SIG-M5 treated with dmso at 0.1 percent for 504 hours (cell line): ENCODE measurements around the gene RARRES1.

Source experiments
- DNase-seq: peaks from one replicate; lab custom pipeline; 2025; ENCODE audit not compliant: unreplicated experiment; lab: John Stamatoyannopoulos, UW

Gene RARRES1

DNA sequence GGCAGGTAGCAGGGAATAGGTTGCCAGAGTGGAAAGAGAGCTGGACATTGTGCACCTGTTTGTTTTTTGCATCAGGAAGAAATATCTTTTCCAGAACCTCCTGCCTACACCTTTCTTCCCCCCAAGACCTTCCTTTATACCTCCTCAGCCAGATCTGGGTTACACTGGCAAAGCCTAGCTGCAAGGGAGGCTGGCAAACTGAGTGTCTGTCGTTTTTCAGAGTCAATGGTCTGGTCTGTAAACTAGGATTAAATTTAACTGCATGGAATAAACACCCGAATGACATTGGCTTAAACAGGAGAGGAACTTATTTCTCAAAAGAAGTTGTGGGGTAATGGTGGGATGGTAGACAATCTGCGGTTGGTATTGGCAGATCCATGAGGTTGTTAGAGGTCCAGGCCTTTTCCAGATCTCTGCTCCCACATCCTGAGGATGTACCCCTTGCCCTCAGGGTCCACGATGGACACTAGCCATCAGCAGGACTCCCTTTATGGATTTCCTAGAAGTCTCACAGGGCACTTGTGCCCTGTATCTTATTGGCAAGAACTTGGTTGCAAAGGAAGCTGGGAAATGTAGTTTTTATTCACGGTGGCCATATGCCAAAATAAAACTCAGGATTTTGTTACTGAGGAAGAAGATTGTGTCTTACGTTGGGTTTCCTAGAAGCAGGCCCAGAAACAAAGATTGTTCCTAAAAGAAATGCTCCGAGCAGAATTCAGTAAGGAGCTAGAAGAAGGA lies 3.2 kb upstream of the RARRES1 start:
- no peak for DNase-seq

DNA sequence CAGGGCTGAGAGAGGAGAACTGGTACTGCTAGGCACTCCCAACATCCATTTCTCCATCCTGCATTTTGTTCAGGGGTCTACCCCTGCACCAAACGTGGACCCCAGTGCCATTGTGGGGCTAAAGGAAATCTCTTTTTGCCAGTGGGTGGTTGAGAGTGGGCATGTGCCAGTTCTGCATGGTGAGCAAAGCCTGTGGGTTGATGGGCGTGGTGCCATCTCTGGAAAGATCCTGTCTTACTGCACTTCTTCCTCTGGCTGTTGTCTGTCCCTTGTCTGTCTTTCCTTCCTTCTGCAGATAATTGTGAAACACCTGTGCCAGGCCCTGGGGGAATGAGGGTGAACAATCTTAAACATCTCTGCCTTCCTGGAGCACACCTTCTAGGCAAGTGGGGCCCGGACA lies 1.4 kb upstream of the RARRES1 start:
- DNase-seq, result no peak

DNA sequence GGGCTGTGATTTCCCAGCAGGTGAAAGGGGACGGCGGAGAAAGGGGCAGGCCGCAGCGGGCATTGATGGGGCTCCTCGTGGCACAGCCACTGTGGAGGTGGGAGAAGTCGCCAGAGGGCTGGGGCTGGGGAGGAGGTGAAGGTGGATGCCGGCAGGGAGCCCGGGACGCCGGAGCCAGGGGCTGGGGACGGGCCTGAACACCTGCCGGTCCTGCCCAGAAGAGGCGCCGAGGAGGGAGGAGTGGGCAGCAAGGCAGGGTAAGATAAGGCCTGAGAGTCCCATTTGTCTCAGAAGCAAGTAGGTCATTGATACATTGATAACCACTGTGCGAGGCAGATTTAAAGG lies 571 bp upstream of the RARRES1 start:
- DNase-seq, result no peak

DNA sequence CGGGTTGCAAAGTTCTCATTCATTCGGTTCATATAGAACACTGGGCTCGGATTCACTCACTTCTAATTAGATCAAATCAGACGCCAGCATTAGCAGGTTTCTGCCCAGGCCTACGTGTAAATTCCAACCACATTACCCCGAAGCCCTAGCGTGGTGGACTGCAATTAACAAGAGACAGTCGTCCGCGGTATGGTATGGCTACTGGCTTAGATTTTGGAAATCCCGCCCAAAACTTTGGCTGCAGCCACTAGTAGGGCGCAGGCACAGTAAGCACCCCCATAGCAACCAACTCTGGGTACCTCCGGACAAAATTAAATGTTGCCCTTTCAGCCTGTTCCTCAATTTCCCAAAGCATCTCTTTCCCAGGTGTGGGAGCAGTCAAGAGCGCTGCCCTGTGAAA lies 771 bp downstream of the RARRES1 start:
- no peak for DNase-seq

DNA sequence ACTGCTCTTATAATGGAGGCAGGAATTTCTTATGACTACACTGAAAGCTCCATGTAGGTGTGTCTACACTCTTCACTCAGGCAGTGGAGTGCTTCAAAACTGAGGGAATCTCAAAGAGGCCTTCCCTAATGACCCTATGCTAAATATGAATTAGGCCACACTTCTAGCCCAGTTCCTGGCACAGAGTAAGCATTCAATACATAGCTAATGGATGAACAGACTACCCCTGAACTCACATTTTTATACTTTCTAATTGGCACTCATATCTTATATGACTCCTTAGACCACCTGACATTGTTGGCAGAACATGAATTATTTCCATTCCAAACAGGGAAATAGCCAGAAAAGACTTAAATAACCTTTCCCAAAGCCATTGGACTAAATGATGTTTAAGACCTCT lies 3.4 kb downstream of the RARRES1 start:
- no peak for DNase-seq

DNA sequence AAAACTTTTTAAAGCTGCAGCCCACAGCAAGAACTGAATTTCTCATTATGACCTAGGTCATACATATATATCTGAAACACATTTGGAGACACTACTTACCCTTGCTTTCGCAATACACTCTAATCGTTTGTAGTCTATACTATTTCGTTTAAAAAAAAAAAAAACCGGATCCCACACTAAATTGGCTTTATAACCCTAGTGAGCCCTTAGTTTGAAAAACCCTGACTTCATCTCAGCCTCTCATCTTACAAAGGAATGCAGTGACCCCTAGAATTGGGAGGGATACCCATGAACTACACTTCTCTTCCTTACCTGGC lies 4.2 kb downstream of the RARRES1 start:
- DNase-seq, result no peak

DNA sequence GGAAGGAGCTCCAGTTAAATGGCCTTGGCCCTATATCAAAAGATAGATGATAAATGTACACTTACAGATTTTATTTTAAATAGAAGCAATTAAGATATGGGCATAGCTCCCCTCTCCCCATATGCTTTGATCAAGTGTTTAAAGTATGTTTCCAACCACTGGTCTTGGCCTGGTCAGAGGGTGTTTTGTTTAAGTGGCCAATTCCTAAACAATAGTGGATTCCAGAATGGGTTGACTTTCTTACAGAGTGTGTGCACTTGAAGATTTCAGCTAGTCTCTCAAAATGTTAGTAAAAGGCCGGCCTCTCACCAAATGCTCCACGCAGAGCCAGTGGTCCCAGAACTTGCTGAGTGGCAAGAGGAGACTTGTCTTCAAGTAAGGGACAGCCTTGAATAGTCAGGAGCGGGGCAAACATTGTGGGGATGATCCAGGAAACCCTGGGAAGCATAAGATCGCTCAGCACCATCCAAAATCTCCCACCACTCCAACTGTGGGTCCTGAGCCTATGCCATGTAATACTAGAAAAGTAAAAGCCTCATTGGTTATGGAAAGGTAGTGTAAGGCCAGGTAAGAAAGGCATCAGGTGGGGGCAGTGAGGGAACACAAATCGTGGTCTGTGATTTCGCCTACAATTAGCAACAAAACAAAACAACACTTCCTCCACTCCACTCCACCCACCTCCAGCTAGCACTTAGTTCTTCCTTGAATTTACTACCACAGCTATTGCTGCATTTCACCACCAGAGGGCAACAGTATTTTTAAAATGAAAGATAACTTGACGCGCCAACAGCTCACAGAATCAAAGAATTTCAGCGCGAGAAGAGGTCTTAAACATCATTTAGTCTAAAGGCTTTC lies 4.8 kb downstream of the RARRES1 start:
- DNase-seq, result peak; percentile 79

DNA sequence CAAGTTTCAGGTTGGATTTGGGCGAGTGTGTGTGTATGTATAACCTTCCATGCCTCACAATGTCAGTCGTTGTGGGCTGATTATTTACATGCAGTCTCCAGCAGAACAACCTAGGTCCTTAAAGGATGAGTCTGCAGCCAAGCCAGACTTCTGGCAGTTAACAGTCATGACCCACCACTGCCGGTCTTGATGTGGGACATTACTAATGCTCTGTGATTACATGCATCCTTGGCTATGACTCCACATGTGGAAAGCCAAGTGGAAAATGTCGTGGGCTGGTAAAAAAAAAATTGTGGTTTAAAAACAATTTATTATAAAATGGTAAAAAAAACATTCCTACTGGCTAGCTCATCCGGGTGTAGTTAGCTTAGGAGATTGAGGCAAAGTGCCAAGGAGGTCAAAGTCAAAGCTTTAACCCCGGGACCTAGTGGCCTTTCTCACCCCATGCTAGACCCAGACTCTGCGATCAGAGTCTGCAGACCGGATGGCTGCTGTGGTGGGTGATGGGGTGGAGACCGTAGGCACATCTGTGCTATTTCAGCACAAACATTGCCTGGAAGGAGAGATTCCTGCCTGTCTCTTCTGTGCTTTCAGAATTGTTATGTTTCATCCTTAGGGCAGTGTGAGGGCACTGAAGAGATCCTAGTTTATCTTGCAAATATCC lies 6.8 kb downstream of the RARRES1 start:
- no peak for DNase-seq

DNA sequence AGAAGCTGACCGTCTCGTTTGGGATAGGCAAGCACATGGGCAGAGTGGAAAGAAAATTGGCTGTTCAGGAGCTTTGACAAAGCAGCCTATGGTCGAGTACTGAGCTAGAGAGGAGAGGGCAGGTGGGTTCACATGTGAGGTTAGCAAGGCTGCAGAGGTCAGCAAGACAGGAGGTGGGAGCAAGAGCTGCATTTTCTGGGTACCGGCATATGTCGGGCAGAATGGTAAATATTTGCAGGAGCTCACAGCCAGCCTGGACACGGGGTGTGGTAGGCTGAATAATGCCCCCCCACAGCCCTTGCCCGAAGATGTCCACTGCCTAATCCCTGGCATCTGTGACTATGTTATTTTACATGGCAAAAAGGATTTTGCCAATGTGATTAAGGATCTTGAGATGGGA lies 8.3 kb downstream of the RARRES1 start:
- no peak for DNase-seq

DNA sequence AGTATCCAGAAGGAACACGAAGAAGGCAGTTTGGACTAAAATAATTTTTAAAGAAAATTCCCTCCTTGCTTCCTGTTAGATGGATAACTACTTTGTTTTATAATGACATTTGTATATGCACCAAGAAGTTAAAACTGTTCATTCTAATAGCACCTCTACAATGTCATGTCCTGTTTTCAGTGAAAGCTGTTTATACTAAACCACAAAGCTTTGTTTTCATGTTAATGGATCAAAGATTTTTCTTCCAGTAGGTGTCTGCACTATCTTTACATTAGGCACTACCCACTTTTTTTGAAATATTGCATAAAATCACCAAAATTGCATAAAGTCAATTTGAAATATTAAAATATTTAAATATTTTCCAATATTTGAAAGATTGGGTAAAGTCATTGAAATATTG lies 10.1 kb downstream of the RARRES1 start:
- no peak for DNase-seq

DNA sequence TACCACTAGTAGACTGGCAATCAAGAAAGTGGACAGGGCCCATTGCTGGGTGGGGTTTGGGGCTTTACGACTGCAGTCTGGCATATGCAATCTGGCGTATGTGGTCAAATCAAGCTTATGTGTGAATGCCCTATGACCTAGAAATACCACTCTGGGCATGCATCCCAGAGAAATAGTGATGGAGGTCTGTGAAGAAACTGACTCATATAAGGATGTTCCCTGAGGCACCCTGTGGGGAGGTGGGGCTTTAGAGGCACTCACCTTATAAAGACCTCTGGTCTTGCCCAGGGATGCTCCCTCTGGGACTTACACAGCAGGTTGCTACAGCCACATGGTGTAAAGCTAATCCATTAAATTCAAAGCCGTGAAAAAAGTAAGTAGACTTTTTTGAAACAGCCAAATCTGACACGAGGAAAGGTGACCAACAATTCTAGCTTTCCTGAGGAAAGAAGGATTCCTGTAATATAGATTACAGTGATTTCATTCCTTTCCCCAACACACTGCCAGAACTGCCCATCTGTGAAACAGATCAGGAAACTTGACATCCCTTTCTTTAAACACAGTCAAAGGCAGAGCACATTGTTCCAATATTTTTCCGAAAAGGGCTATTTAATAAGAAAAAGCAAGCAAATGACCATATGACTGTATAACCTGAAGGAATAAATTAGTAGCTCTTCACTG lies 13.6 kb downstream of the RARRES1 start:
- DNase-seq, result no peak

DNA sequence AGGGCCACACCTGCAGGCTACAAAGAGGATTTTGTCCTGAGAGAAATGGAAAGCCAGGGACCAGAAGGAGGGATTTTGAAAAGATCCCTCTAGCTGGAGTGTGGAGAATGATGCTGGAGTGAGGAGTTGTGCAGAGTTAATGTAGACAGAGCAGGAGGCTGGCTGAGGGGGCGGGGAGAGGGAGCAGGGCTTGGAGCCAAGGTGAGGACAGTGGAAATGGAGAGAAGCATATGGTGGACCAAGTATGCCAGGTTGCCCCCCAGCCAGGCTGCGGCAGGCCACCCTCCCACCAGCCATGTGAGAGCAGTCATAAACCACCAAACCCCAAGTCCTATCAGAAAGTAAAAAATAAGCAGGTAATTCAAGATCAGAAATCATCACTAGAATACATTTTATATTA lies 14.7 kb downstream of the RARRES1 start:
- DNase-seq, result no peak

DNA sequence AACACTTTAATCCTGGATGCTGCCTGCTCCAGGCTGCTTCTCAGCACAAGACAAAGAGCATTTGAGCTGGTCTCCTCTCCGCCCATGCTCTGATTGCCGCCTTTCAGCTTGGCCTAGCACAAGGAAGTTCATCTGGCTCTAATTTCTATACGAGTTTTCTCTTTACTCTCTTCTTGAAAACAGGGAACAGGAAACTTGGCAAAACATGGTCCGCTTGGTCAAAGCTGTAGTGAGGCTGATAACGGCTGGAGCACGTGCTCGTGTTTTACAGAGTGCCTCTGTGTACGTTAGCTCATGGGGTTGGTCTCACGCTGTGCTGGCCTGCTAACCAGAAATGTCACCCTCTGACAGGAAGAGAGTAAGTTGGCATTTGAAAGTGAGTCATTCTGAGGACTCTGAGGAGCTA lies 19.2 kb downstream of the RARRES1 start:
- DNase-seq, result no peak

DNA sequence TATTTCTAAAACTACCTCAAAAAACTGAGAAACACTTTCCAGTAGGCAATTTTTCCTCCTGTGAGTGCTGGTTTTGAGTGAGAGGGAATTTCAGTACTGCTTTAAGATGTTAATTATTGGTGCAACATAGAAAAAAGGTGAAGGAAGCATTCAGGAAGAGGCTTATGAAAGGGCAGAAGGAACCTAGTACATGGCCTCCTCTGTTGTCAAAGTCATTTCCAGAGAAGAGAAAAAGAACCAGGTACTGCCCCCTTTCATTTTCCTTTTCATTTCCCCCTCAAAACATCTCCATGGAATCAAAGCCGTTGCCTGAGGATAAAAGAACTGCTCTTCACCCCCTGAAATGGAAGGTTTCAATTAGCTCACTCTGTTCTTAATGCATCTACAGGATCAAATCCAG lies 19.8 kb downstream of the RARRES1 start:
- DNase-seq, result no peak

DNA sequence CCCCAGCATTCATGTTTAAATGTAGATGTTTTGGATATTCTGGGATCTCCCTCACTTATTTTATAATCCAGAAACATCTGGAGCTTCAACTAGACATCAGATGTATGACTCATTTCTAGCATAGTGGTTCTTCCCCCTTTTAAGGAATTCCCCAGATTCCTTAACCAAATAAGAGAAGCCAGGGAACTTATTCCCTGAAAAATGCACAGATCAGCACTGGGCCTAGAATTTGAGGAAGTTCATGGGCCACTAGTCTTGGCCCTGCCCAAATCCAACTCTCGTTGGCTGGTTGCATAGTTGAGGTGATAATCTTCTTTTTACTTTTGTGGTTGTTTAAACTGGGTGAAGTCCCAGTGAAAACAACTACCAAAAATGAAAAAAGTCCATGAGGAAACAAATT lies 20.4 kb downstream of the RARRES1 start:
- no peak for DNase-seq

DNA sequence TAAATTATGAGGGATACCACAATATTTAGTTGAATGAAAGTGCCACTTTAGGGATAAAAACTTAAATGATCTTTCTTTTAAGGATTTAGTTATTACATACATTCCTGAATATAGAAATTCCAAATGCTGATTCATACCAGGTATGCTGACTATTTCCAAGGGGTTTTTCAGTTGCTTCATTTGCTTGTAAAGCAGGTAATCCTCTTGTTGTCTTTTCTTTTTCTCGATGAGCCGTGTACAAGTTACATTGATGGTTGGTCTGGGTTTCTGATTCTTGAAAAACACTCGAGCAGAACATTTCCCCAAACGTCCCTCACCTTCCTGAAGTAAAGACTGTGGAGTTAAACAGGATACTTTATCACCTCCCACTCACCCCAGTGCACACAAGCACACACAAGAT lies 21.7 kb downstream of the RARRES1 start:
- no peak for DNase-seq

DNA sequence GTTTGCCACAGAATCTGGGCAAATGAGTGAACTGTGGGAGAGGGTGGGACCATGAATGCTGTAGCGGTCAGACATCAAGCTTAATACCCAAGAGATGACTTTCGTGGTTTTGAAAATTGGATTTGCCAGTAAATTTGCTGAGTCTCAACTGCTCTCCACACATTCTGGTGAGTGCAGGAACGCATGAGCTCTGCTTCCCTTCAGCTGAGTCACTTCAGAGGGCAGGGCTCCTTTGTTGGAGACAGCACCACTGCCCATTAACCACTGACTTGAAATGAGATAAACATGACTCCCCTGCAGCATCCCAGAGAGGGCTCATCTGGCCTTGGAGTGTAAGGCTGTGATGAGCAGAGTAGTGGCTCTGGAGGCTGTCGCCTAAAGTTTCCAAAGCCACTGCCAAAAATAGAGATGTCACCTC lies 22.6 kb downstream of the RARRES1 start:
- no peak for DNase-seq

DNA sequence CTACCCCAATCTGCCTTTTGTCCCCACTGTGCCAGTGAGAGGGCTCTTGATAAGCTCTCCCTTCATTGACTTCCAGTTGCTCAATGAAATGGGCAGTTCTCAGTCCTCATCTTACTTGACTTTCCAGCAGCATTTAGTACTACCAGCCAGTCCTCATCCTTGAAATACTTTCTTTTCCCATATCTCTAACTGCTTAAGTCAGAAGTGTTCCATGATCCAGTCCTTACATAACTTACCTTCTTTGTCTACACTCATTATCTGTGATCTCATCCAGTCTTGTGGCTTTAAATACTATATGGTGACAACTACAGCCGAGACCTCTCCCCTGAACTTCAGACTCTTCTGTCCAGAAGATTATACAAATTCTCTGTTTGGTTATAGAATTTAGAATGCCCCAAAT lies 28.7 kb downstream of the RARRES1 start:
- no peak for DNase-seq

DNA sequence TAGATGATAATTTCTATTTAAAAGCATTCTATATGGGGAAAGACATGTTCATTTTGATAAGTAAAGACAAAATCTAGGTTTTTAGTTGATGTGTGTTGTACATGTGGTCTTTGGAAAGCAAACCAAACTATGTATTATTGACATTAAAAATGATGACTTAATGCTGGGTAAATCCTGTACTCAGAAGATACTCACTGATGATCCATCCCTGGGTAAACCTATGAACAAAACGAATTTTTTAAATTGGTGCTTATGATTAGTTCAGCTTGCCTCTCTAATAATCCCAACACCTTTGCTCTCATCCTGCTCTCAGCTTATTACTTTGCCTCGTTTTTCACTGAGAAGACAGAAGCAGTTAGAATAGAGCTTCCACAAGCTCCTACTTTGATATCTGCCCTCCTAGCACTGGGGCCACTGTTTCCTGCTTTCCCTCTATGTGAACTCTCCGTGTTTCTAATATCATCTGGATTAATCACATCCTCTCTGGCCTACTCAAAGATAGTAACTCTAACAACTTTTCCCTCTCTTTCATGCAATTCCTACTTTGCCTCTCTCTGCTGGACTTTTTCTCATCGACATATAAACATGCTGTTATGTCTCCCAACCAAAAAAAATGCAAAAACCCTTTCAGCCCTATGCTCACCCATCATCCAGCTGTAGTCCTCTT lies 29.3 kb downstream of the RARRES1 start:
- DNase-seq, result no peak

DNA sequence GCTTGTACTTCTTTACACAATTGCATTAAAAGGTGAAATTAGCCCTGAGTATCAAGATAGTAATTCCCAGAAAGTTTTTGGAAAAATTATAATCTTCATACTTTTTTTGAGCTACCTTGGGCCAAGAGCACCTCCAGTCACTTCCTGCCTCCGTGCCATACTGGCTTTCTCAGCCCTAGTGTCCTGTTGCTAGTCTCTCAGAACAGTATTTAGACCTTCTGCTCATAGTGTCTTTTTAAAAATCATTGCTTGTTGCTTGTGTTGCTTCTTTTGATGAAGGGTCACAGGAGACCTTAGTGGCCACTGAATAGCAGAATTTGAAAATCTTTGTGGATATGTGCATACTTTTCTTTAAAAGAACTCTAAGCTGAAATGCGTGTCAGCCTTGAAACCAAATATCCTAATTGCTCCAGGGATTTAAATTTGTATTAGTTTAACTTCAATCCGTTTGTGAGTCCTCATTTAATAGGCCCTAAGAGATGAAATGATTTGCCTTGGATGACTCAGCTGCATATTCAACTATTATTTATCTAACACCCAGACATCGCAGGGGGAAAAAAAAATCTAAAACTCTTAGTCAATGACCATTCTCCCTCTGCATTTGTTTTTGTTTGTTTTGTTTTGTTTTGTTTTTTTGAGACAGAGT lies 30.7 kb downstream of the RARRES1 start:
- no peak for DNase-seq

DNA sequence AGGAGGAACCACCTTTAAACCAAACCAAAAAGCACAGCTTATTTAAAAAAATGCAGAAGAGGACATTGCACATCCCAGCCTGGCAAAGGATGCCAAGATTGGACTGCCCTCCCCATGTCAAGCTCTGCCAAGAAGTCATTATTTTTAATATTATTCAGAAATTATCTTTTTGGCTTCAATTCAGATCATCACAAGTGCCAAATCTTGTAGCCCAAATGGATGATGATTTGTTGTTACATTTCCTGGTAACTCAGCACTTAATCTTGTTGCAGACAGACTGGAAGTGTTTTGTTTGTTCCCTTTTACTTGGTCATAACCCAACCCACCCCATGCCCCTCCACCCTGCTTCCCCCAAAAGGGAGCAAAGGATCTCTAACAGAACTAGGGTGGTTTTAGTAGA lies 31.7 kb downstream of the RARRES1 start:
- DNase-seq, result no peak
